GM19328 (cell line): ENCODE results near the gene C11orf21.
"Not testable (repeated sequence)": the region's sequence is repeated elsewhere in the genome, so short reads cannot be mapped to it uniquely, and the experiment has no call there.

ENCODE experiments used
- ATAC-seq: cut with Tn5 transposase; IDR thresholded peaks from one replicate; pipeline ENCODE4 v1.9.1; 2021; ENCODE audit warnings: mild to moderate bottlenecking, moderate library complexity; ENCODE audit not compliant: unreplicated experiment

C11orf21 gene

DNA sequence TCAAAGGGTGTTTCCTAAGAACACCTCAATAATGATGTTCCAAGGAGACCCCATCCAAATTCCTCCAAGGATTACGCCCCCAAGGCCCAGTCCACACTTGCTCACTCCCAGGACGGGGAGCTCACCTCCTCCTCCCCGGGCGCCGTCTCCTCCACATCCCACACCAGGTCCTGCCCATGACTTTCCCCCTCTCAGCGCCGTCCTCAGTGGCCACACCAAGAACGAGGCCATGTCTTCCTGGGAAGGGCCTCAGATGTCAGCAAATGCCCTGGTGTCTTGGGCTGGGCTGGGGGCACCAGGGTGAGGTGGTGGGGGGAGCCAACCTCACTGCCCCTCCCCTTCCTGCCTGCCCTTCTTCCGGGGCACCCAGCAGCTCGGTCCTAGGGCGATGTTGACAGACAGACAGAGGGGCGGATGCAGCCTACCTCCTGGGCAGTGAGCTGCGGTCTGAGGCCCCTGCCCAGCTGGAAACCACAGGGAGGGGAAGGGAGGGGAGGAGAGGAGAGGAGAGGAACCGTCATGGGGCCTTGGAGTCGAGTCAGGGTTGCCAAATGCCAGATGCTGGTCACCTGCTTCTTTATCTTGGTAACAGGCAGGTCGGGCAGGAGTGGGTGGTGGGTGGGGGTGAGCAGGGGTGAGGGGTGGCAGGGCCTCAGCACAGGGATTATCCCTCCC is at the start of gene C11orf21, which contains the start of gene TSPAN32:
Gene C11orf21, minus strand, starts transcription at position 288 of the 675 bp plus-strand sequence. Its CDS starts 110 bp downstream, at position 178.
Gene TSPAN32, plus strand, starts transcription at position 383 of the 675 bp plus-strand sequence. Its CDS starts 137 bp downstream, at position 520.
- no peak for ATAC-seq

DNA sequence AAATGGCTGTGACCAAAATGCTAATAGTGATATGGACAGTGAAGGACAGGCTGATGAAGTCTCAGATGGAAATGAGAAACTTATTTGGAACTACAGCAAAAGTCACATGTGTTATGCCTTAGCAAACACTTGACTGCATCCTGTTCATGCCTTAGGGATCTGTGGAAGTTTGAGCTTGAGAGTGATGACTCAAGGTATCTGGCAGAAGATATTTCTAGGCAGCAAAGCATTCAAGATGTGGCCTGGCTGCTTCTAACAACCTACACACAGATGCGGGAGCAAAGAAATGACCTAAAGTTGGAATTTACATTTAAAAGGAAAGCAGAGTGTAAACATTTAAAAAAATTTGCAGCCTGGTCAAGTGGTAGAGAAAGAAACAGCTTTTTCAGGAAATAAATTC is 47.3 kb upstream of the C11orf21 start:
- ATAC-seq, result no peak

DNA sequence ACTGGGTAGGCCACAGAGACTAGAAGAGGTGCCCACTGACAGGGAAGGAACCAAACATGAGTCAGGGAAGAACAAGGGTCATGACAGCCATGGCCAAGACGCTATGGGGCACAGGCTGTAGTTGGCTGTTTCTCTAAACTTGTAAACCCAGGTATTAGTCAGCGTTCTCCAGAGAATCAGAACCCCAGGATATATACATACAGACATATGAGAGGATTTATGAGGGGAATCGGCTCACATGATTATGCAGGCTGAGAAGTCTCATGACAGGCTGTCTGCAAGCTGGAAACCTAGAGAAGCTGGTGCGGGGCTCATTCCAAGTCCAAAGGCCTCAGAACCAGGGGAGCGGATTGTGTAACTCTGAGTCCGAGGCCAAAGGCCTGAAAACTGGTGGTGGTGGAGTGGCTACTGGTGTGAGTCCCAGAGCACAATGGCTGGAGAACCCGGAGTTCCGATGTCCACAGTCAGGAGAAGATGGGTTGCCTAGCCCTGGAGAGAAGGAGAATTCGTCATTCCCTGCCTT is 45.7 kb upstream of the C11orf21 start:
- no peak for ATAC-seq

DNA sequence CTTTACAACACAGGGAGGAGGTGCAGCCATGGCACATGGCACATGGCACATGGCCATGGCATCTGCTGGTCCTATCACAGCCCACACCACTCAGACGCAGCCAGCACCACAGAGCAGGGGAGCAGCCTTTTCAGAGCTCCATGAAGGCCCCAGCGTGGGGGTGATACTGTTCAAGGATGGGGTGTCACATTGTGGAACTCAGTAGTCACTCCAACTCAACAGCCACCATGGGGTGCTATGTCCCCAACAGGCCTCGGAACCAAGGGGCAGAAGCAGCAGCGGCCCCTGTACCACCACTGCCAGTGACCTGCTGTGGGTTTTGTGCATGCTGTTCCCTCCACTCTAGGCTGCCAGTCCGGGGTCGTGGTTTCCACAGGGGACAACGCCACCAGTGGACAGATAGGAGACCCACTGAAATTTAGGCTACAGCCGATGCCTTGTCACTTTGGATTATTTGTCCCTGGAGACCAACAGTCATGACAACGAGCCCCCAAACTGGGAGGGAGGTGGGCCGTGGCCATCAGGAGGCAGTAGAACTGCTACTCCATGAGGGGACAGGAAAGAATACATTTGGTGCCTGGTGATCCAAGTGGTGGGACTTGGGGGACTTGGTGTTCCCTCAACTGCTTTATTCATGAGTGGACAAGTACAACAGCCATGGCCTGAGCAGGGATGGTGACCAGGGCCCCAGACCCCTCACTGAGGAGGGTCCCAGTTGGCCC is 45.0 kb upstream of the C11orf21 start:
- ATAC-seq, result no peak

DNA sequence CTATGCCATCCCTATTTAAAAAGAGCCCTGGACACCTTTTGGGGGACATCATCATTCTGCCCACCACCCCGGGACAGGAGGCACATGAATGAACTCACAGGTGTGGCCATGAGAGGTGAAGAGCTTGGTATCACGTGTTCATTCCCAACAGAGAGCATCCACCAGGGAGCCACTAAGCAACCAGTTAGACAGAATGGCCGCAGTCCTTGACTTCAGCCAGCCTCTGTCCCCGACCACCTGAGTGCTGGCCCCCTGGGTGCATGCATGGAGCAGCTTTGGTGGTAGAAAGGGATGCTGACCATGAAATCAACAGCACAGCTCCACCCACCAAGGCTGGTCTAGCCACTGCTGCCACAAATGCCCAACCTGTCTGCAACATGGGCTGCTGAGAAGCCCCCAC is 44.3 kb upstream of the C11orf21 start:
- no peak for ATAC-seq

DNA sequence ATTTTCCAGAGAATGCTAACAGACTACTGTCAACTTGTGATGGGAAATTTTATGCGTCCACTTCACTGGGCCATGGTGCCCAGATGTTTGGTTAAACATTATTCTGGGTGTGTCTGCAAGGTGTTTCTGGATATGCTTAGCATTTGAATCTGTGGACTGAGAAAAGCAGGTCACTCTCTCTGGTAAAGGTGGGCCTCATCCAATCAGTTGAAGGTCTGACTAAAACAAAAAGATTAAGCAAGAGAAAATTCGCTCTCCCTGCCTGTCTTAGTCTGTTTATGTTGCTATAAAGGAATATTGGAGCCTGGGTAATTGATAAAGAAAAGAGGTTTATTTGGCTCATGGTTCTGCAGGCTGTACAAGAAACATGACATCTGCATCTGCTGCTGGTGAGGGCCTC is 43.3 kb upstream of the C11orf21 start:
- no peak for ATAC-seq

DNA sequence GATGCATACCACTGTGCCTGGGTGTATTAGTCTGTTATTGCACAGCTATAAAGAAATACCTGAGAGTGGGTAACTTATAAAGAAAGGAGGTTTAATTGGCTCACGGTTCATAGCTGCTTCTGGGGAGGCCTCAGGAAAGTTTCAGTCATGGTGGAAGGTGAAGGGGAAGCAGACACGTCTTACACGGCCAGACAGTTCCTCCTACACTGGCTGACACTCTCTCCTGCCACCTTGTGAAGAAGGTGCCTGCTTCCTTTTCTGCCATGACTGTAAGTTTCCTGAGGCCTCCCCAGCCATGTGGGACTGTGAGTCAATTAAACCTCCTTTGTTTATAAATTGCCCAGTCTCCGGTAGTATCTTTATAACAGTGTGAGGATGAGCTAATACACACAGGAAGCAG is 41.8 kb upstream of the C11orf21 start:
- no peak for ATAC-seq

DNA sequence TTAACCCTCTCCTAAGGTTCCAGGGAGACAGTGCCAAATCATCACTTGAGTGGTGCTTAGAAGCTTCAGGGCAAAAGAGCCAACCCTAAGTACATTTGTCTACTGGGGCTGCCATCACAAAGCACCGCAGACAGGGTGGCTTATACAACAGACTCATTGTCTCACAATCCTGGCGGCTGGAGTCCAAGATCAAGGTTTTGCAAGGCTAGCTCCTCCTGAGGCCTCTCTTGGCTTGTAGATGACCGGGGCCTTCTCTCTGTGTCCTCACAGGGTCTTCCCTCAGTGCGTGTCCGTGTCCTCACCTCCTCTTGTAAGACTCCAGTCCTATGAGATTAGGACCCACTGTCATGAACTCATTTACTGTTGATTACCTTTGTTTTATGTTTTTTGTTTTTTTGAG is 41.3 kb upstream of the C11orf21 start:
- no peak for ATAC-seq

DNA sequence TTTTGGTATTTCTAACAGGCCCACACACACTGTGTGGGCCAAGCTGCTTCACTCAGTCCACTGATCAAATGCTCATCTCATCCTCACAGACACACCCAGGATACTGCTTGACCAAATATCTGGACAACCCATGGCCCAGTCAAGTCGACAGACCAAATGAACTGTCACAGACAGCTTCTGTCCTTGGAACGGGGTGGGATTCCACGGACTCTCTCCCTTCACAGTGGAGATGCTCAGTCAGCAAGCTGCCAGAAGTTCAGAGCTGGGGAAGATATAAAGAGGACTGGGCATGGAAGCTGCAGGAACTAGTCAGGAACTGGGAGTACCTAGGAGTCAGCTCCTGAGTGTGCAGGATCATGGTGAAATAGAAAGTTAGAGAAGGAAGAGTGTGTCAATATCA is 40.8 kb upstream of the C11orf21 start:
- ATAC-seq, result no peak

DNA sequence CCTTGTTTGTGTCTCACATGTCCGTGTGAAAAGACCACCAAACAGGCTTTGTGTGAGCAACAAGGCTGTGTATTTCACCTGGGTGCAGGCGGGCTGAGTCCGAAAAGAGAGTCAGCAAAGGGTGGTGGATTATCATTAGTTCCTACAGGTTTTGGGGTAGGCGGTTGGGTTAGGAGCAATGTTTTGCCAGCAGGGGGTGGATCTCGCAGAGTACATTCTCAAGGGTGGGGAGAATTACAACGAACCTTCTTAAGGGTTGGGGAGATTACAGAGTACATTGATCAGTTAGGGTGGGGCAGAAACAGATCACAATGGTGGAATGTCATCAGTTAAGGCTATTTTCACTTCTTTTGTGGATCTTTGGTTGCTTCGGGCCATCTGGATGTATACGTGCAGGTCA is 37.0 kb upstream of the C11orf21 start:
- not testable (repeated sequence) for ATAC-seq

DNA sequence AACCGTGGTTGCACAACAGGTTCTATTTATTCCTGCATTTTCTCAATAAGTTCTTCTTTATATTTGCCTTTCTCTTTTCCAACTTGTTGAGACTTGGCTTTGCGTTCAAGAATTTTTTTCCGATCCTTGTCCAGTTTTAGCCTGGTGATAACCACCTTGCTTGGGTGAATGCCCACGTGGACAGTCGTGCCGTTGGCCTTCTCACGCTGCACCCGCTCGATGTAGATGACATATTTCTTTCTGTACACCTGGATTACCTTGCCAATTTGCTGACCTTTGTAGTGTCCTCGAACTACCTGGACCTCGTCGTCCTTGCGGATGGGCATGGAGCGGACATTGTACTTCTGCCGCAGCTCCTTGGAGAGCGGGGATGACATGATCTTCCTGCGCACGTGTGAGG is 33.6 kb upstream of the C11orf21 start:
- not testable (repeated sequence) for ATAC-seq

DNA sequence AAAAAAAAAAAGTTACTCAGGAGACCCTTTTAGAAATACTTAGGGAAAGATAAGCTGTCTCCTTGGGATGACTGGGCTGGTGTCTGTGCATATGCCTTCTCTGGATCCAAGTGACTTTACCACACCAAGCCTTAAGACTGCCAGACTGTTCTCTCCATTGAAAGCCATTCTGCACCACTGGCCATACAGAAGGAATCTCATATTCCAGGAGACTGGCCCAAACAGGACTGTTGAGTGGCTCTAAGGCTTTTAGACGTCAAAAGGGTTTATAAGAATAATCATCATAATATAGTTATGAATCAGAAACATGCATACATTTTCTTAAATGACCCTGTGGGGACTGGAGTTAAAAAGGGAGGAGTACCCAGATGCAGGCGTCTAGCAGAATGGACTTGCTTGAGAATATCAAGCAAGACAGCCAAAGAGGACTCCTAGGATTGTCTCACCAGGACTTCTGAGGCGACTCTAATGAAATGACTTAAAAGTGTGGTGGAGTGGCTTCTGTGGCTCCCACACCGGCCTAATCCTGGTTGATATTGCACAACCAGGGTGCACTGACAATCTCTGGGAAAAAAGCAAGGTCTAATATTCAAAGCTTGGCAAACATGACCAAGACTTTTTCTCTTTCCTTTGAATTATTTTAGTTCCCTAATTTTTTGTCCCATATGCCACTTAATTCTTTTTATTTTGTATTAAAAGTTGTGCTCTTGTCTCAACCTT is 31.9 kb upstream of the C11orf21 start:
- ATAC-seq, result not testable (repeated sequence)

DNA sequence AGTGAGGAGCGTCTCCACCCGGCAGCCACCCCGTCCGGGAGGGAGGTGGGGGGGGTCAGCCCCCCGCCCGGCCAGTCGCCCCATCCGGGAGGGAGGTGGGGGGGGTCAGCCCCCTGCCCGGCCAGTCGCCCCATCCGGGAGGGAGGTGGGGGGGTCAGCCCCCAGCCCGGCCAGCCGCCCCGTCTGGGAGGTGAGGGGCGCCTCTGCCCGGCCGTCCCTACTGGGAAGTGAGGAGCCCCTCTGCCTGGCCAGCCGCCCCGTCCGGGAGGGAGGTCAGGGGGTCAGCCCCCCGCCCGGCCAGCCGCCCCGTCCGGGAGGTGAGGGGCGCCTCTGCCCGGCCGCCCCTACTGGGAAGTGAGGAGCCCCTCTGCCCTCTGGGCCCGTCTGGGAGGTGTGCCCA is 30.9 kb upstream of the C11orf21 start:
- ATAC-seq, result not testable (repeated sequence)

DNA sequence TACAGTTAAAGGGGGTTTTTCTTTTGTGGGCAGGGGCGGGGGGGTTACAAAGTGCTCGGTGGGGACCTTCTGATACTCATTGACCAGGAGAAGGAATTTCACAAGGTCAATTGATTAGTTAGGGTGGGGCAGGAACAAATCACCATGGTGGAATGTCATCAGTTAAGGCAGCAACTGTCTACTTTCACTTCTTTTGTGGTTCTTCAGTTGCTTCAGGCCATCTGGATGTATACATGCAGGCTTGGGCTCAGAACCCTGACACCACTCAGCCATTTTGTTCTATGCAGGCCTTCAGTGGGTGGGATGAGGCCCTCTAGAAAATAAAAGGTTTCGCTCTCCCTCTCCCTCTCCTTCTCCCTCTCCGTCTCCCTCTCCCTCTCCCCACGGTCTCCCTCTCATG is 29.7 kb upstream of the C11orf21 start:
- no peak for ATAC-seq

DNA sequence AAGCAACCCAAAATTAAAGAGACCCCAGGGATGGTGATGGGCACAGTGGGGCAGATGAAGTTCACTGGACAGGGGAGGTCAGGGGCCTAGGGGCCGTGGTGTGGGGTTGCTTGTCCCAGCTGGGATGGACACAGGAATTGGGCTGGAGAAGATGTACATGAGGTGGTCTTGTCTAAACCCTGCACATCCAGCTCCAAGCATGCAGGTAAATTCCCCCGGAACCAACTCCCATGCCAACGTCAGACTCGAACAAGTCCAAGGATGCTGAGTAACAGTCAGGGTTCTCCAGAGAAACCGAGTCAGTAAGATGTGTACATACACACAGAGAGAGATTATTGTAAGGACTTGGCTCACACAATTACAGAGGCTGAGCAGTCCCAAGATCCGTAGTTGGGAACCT is 29.0 kb upstream of the C11orf21 start:
- ATAC-seq, result no peak

DNA sequence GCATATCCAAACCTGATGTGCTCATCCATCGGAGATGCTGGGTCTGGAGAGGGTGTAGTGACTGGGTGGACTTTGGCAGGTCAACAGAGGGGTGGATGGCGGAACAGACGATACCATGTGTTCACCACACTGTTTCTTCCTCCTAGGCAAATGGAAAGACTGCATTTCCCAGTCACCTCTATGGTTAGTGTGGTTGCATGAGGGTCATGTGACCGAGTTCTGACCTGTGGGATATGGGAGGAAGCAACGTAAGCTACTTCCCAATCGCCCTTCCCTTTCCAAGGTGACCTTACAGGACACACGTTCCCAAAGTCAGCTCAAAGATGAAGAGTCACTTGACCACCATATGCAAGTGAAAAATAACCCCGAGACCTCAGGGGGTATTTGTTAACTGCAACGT is 27.8 kb upstream of the C11orf21 start:
- no peak for ATAC-seq

DNA sequence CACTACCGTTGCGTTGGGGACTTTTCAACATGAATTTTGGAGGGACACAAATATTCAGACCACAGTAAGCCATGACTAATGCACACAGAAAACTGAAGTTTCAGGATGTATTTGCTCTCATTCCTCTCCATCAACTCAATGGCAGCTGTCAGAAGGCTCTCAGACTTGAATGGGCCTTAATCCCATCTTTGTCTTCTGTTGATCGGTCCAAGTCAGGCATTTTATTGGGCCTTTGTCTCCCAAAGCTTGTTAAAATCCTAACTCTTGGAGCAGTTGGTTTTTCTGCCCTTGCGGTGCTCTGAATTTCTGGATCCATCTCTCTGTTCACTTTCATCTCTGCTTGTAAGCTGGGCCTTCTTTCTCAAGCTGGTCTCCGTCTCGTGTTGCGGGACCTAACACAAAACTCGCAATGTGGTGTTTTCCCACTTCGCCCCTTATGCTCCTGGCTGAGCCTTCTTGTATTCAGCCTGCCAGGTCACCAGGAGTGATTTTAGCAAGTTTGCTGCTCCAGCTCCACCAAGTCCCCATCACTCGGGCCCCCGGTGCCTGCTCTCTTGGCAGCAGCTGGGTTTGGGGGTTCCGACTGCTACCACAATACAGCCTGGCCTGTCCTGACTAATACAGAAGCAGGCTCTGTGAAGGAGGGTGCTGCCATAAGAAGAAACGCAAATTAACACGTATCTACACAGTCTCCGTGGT is 27.1 kb upstream of the C11orf21 start:
- no peak for ATAC-seq

DNA sequence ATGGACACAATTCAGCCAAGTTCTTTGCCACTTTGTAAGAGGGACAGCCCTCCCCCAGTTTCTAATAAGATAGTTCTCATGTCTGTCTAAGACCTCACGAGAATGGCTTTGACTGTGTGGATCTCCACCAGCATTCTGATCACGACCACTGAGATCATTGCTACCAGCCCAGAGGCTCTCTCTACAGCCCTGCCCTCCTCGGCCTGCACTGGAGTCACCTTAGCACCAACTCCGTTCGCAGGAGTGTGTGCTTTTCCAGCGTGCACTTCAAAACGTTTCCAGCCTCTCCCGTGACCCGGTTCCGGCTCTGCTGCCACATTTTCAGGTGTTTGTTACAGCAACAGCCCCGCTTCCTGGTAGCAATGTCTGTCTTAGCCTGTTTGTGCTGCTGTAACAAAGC is 26.3 kb upstream of the C11orf21 start:
- no peak for ATAC-seq

DNA sequence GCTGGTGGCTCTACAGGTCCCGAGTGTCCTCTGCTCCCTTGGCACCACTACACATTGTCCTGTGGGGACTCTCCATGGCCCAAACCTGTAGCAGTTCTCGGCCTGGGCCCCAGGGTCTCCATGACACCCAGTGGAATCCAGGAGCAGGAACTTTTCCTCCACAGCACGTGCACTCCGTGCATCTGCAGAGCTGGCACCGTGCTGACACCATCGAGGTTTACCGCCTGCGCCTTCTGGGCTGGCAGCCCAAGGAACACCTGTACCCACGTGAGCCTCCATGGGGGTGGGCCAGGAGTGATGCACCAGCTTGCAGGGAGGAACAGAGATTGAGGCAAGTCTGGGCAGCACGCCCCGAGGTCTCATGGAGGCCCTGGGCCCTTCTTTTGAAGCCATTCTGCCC is 25.3 kb upstream of the C11orf21 start:
- no peak for ATAC-seq

DNA sequence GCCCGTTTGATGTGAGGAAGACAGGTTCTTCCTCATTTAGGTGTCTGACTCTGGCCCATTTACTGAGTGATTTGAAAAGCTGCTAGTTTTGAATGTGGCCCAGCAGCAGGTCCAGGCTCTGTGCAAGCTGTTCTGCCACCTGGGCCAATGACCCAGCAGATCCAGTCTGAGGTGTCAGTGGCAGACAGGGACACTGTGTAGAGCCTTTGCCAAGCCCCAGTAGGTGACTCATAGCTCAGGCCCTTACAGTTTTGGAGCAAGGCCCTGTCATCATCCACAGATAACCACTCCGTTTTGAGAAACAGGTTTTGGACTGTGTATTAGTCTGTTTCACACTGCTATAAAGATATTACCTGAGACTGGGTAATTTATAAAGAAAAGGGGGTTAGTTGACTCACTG is 24.0 kb upstream of the C11orf21 start:
- ATAC-seq, result no peak

DNA sequence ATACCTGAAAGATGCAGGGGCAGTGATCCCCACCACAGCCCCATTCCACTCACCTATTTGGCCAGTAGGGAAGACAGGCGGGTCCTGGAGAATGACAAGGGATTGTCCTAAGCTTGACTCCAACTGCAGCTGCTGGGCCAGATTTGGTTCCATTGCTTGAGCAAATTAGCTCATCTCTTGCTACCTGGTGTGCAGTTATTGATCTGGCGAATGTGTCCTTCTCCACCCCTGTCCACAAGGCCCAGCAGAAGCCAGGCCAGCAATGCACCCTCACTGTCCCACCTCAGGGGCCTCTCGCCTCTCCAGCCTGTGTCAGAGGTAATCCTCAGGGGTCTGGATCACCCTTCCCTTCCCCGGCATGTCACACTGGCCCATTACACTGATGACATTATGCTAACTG is 23.4 kb upstream of the C11orf21 start:
- ATAC-seq, result no peak
